Fibroblast of villous mesenchyme (primary cell): ENCODE results near the gene CLASRP. TPM values are rescaled to one million over a fixed set of nuclear protein-coding genes. Genes with fewer than 3 reads are reported as not detected.
A peak's percentile ranks its signal among the peaks of the same experiment; 100 is the strongest.

Experiments
- DNase-seq: peaks from one replicate; pipeline ENCODE4 v3.0.0-alpha.2; 2010; ENCODE audit warnings: low read depth
- H3K4me3 ChIP-seq: 2 replicates; pipeline ENCODE4 v1.5.1; 2011; ENCODE audit warnings: low read depth, mild to moderate bottlenecking, low read length
- CTCF ChIP-seq: IDR thresholded peaks from 2 replicates; pipeline ENCODE4 v1.5.1; 2012; ENCODE audit warnings: low read depth, mild to moderate bottlenecking, low read length; ENCODE audit not compliant: insufficient read depth
- total RNA-seq: library from RNA; depleted of rRNA; stranded (reverse); fragments of >200 nt; gene quantifications from 2 replicates; pipeline ENCODE4 v1.2.3, GENCODE V29; 2012

Gene CLASRP
- total RNA-seq, 1 donor, result 16.4 TPM

DNA sequence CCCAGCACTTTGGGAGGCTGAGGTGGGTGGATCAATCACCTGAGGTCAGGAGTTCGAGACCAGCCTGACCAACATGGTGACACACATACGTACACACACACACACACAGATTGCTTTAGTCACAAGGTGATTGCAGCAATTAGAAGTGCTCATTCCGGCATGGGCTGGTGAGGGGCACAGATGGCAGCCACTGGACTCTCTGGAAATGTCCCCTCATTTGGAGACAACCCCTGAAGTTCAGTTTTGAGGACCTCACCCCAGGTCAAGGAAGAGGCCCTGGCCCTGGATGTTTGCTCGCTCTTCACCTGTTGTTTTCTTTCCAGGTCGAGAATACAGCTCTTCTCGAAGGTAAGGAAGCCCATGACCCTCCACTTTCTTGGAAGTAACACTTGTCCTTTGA, 31.4 kb downstream of the CLASRP start:
- no peak overlapping the region for H3K4me3 ChIP-seq
- TF ChIP-seq CTCF, result no peak
- DNase-seq, result no peak

- no peak for DNase-seq
- TF ChIP-seq CTCF, result no peak
- no peak overlapping the region for H3K4me3 ChIP-seq
Measured at GRCh38 chr19:45070861-45071544, 32.2 kb downstream of the CLASRP start.

DNA sequence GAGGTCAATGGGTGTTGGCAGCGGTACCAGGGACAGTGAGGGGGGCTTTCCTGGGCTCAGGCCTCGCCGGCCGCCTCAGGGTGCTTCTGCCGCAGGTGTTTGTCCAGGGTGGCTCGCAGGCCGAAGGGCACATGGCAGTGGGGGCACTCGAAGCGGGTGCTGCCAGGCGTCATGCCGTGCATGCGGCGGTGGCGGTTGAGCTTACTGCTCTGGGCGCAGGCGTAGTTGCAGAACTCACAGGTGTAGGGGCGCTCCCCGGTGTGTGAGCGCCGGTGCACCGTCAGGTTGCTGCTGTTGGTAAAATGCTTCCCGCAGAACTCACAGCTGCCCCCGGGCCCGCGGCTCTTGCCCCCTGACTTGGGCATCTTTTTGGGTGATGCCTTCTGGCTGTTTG, 32.7 kb downstream of the CLASRP start:
- DNase-seq, result no peak
- no peak for TF ChIP-seq CTCF

DNA sequence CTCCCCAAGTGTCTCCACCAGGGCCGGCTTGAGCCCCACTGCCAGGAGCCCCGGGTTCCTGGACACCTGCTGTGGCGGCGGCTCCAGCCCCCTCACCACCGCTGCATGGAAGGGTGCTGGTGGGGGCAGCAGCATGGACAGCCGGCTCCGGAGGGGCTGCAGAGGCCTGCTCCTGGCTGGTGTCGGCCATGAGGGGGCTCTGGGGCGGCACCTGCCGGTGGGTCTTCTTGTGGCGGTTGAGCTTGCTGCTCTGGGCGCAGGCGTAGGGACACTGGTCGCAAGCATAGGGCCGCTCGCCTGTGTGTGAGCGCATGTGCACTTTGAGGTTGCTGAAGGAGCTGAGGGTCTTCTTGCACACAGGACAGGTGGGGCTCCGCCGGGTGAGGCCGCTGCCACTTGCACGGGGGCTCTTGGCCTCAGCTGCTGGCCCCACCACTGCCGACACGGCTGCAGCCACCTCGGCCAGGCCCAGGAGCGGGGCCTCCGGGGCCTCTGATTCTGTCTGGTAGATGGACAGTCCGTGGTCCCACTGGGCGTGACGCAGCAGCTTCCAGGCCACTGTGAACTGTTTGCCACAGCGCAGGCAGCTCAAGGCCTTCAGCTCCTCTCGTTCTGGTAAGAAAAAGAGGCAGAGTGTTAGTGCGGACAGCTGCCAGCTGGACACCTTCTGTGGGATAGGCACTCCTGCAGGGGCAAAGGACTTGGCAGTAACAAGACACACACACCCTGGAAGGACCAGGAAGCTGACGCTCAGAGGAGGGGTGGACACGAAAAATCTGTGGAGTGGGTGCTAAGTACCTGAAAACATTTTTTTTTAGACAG, 33.3 kb downstream of the CLASRP start:
- no peak overlapping the region for H3K4me3 ChIP-seq
- no peak for TF ChIP-seq CTCF
- no peak for DNase-seq

More for the DNA sequence above, 32.7 kb downstream of the CLASRP start:
- no peak overlapping the region for H3K4me3 ChIP-seq

DNA sequence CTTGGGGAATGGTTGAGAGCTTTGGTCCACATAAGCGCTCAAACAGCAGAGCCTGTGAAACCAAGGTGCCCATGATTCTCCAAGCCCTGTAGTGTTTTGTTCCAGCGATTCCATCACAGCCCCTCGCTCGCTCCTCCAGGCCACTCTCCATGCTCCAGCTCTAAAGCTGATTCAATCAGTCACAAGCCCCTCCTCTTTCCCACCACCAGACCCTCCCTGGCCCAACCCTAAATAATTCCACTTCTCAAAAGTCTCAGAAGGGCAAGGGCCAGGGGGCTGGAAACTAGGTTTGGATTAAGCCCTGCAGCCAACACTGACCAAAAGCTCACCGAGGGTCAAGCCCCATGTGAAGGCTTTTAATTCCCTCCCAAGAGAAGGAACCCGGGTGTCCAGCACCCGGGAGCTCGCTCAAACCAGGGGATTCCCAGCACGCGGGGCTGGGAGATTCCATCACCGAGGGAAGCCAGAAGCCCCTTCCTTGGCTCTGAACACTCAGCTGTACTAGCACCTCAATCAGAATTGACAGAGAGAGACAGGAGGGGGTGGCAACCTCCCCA, 36.0 kb downstream of the CLASRP start:
- H3K4me3 ChIP-seq, result peak overlapping the region; percentile 65
- no peak for DNase-seq
- no peak for TF ChIP-seq CTCF

DNA sequence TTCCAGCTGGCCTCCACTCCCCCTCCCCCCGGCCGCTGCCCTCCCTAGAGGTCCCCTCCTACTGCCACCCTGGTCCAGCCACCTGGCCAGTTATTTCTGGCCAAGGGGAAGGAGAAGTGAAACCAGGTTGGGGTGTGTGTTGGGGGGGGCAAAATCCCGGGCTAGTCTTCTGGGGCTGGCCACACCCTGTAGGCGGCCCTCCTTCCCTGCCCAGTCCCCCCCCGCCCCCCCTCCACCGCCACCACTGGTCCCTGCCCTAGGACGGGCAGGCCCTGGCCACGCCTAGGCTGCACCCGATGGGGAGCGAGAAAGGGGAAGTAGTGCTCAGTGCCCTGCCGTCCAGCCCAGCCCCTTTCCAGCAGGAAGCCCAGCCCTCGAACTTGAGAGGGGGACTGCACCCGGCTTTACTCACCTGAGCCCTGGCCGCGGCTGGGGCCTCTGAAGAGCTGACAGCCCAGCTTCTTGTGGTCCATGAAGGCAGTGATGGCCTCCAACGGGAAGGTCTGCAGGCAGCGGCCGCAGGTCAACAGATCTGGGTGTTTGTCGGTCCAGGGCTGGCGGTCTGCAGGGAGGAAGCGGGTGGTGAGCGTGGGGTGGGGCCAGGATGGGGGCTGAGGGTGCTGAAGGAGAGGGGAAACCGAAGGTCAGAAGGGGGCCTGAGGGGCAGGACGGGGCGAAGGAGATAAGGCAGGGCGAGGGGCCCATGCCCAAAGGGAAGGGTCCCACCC, 36.6 kb downstream of the CLASRP start:
- peak; percentile 58 for DNase-seq
- H3K4me3 ChIP-seq, result peak overlapping the region; percentile 65
- no peak for TF ChIP-seq CTCF
